Measurements from ENCODE around the gene TSHZ1. TPM values are rescaled to one million over a fixed set of nuclear protein-coding genes. Genes with fewer than 3 reads are reported as not detected.

The TSHZ1 gene
- total and polyA plus RNA-seq, 2 experiments from 2014 or later = 0.23 to 0.38 TPM

- TF ChIP-seq REST (IDR thresholded peaks at IDR 0.05; ENCODE audit: unreplicated experiment) (no peak), EZH2 (IDR thresholded peaks at IDR 0.05; ENCODE audit: low read depth, unreplicated experiment) (no peak), JUNB (IDR thresholded peaks at IDR 0.05; ENCODE audit: unreplicated experiment) (no peak), ETS1 (IDR thresholded peaks at IDR 0.05) (no peak), ZNF462 (CRISPR knock-in tag; IDR thresholded peaks at IDR 0.05) (no peak)
These were observed 42.0 kb upstream of the TSHZ1 start (continued) for GRCh38 chr18:75168619-75169018.

Data from GM23338 (cell line).